ENCODE measurements around the gene ALDH2. TPM values are rescaled to one million over a fixed set of nuclear protein-coding genes. Genes with fewer than 3 reads are reported as not detected.

The ALDH2 gene
- total RNA-seq, 1 donor from 2014 or later = 55.2 TPM

- TF ChIP-seq CTCF (IDR thresholded peaks at IDR 0.05; ENCODE audit: partially characterized antibody, unreplicated experiment) = no peak
Observed at GRCh38 chr12:111842556-111843396, 76.0 kb downstream of the ALDH2 start.

GRCh38 chr12:111846016-111846415 lies 79.3 kb downstream of the ALDH2 start:
- DNase-seq = no peak
- TF ChIP-seq CTCF (IDR thresholded peaks at IDR 0.05; ENCODE audit: partially characterized antibody, unreplicated experiment) = no peak
- H3K4me3 Mint-ChIP-seq (ENCODE audit: unreplicated experiment) = peak overlapping the region; percentile 20
- H3K9me3 Mint-ChIP-seq (ENCODE audit: unreplicated experiment) = peaks cover 12% of the 10 kb centered on the region
- no peak overlapping the region for H3K27ac Mint-ChIP-seq (ENCODE audit: unreplicated experiment)
- H3K27me3 Mint-ChIP-seq (ENCODE audit: unreplicated experiment) = peaks cover 10% of the 10 kb centered on the region
- peaks cover 4% of the 10 kb centered on the region for H3K36me3 Mint-ChIP-seq (ENCODE audit: unreplicated experiment)
- peaks cover 10% of the 10 kb centered on the region for H3K4me1 Mint-ChIP-seq (ENCODE audit: low read depth, unreplicated experiment)

More at GRCh38 chr12:111842556-111843396, 76.0 kb downstream of the ALDH2 start:
- no peak for DNase-seq
- peak overlapping the region; percentile 99 for H3K4me3 Mint-ChIP-seq (ENCODE audit: unreplicated experiment)
- peaks cover 12% of the 10 kb centered on the region for H3K27me3 Mint-ChIP-seq (ENCODE audit: unreplicated experiment)
- peaks cover 20% of the 10 kb centered on the region for H3K4me1 Mint-ChIP-seq (ENCODE audit: low read depth, unreplicated experiment)
- peaks cover 12% of the 10 kb centered on the region for H3K9me3 Mint-ChIP-seq (ENCODE audit: unreplicated experiment)
- H3K36me3 Mint-ChIP-seq (ENCODE audit: unreplicated experiment) = peaks cover 4% of the 10 kb centered on the region
- H3K27ac Mint-ChIP-seq (ENCODE audit: unreplicated experiment) = peak overlapping the region; percentile 99

- Mint-ChIP-seq H3K27me3 (ENCODE audit: unreplicated experiment) (no peaks in the 10 kb centered on the region), H3K4me1 (ENCODE audit: low read depth, unreplicated experiment) (no peaks in the 10 kb centered on the region), H3K27ac (ENCODE audit: unreplicated experiment) (no peak overlapping the region), H3K9me3 (ENCODE audit: unreplicated experiment) (no peaks in the 10 kb centered on the region), H3K36me3 (ENCODE audit: unreplicated experiment) (no peaks in the 10 kb centered on the region), H3K4me3 (ENCODE audit: unreplicated experiment) (no peak overlapping the region)
- no peak for DNase-seq
- no peak for TF ChIP-seq CTCF (IDR thresholded peaks at IDR 0.05; ENCODE audit: partially characterized antibody, unreplicated experiment)
Observed at GRCh38 chr12:111850526-111850925, 83.8 kb downstream of the ALDH2 start.

GRCh38 chr12:111858186-111858585 lies 91.5 kb downstream of the ALDH2 start:
- TF ChIP-seq CTCF (IDR thresholded peaks at IDR 0.05; ENCODE audit: partially characterized antibody, unreplicated experiment) = no peak
- no peaks in the 10 kb centered on the region for H3K9me3 Mint-ChIP-seq (ENCODE audit: unreplicated experiment)
- H3K4me1 Mint-ChIP-seq (ENCODE audit: low read depth, unreplicated experiment) = peaks cover 3% of the 10 kb centered on the region
- no peak overlapping the region for H3K27ac Mint-ChIP-seq (ENCODE audit: unreplicated experiment)
- no peak for DNase-seq
- H3K27me3 Mint-ChIP-seq (ENCODE audit: unreplicated experiment) = peaks cover 2% of the 10 kb centered on the region
- no peaks in the 10 kb centered on the region for H3K36me3 Mint-ChIP-seq (ENCODE audit: unreplicated experiment)
- no peak overlapping the region for H3K4me3 Mint-ChIP-seq (ENCODE audit: unreplicated experiment)

GRCh38 chr12:111858778-111859177 lies 92.0 kb downstream of the ALDH2 start:
- Mint-ChIP-seq H3K27me3 (ENCODE audit: unreplicated experiment) (peaks cover 2% of the 10 kb centered on the region), H3K27ac (ENCODE audit: unreplicated experiment) (no peak overlapping the region), H3K4me1 (ENCODE audit: low read depth, unreplicated experiment) (peaks cover 3% of the 10 kb centered on the region), H3K4me3 (ENCODE audit: unreplicated experiment) (no peak overlapping the region), H3K9me3 (ENCODE audit: unreplicated experiment) (no peaks in the 10 kb centered on the region), H3K36me3 (ENCODE audit: unreplicated experiment) (no peaks in the 10 kb centered on the region)
- no peak for TF ChIP-seq CTCF (IDR thresholded peaks at IDR 0.05; ENCODE audit: partially characterized antibody, unreplicated experiment)
- no peak for DNase-seq

Data from glutamatergic neuron (in vitro differentiated cells).